ENCODE data around the gene CHODL. TPM values are rescaled to one million over a fixed set of nuclear protein-coding genes. Genes with fewer than 3 reads are reported as not detected.

CHODL gene
- total RNA-seq, 1 donor from 2014 or later = 0.98 TPM

DNA sequence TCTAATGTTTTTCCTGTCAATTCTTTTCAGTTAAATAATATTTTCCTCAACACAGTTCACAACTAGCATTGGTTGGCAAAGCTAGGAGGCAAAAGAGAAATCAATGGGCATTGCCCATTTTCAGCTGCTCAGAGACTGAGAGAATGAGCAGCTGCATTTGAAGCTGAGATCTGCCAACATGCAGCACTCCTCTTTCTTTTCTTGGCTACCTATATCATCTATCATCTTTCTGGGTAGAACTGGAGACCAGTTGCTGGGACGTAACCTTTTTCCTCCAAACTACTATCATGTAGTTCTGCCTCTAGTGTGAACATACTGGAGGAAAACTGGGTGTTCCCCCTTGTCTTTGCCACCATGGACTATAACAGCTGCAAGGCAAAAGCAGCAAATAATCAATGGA lies 22.9 kb downstream of the CHODL start:
- TF ChIP-seq, protein P1, sequence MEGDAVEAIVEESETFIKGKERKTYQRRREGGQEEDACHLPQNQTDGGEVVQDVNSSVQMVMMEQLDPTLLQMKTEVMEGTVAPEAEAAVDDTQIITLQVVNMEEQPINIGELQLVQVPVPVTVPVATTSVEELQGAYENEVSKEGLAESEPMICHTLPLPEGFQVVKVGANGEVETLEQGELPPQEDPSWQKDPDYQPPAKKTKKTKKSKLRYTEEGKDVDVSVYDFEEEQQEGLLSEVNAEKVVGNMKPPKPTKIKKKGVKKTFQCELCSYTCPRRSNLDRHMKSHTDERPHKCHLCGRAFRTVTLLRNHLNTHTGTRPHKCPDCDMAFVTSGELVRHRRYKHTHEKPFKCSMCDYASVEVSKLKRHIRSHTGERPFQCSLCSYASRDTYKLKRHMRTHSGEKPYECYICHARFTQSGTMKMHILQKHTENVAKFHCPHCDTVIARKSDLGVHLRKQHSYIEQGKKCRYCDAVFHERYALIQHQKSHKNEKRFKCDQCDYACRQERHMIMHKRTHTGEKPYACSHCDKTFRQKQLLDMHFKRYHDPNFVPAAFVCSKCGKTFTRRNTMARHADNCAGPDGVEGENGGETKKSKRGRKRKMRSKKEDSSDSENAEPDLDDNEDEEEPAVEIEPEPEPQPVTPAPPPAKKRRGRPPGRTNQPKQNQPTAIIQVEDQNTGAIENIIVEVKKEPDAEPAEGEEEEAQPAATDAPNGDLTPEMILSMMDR (conservative IDR thresholded peaks at IDR 0.05) = no peak
- no peak for DNase-seq (ENCODE audit: low read depth, low spot score)
- Mint-ChIP-seq H3K4me3 (no peak overlapping the region), H3K27ac (ENCODE audit: unreplicated experiment) (no peak overlapping the region), H3K27me3 (ENCODE audit: low read depth) (no peaks in the 10 kb centered on the region), H3K9me3 (peaks cover 3% of the 10 kb centered on the region), H3K36me3 (ENCODE audit: low read depth) (no peaks in the 10 kb centered on the region), H3K4me1 (no peaks in the 10 kb centered on the region)

DNA sequence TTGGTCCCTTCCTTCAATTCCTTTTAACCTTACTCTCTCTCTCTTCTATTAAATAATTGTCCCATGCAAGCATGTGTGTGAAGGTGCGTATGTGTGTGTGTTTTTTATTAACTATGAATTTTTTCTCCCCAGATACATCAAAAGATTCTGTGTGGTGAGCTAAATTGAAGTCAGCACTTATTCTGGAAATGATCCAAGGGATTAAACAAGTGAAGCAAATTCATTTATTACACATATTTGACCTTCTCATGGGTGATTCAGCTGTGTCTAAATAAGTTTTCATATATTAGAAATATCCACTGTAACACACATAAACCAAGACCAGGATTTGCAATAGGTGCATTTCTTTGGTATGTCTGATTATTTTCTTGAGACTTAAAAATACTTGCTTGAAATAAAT lies 24.3 kb downstream of the CHODL start:
- peaks cover 3% of the 10 kb centered on the region for H3K9me3 Mint-ChIP-seq
- no peak overlapping the region for H3K4me3 Mint-ChIP-seq
- TF ChIP-seq, protein P1 (conservative IDR thresholded peaks at IDR 0.05) = no peak
- H3K27ac Mint-ChIP-seq (ENCODE audit: unreplicated experiment) = no peak overlapping the region
- no peaks in the 10 kb centered on the region for H3K27me3 Mint-ChIP-seq (ENCODE audit: low read depth)
- H3K36me3 Mint-ChIP-seq (ENCODE audit: low read depth) = no peaks in the 10 kb centered on the region
- no peak for DNase-seq (ENCODE audit: low read depth, low spot score)
- H3K4me1 Mint-ChIP-seq = no peaks in the 10 kb centered on the region

DNA sequence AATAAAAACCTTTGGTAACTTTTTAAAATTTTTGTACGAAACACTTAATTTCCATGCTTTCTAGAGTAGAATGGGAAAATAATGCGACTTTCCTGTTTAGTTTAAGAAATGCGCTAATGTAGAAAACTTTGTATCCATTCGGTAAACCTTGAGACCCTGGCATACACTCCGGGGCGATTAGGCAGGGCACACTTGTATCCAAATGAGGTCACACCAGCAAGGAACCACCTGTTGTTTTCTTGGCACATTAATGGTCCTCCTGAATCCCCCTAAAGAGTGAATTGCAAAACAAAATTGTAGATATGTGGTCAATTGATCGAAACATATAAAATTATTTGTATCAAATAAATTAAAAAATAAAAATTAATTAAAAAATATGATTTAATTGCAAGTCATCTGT lies 25.2 kb downstream of the CHODL start:
- H3K9me3 Mint-ChIP-seq = peaks cover 3% of the 10 kb centered on the region
- TF ChIP-seq, protein P1 (conservative IDR thresholded peaks at IDR 0.05) = no peak
- H3K4me1 Mint-ChIP-seq = no peaks in the 10 kb centered on the region
- no peak overlapping the region for H3K27ac Mint-ChIP-seq (ENCODE audit: unreplicated experiment)
- DNase-seq (ENCODE audit: low read depth, low spot score) = no peak
- H3K4me3 Mint-ChIP-seq = no peak overlapping the region
- no peaks in the 10 kb centered on the region for H3K36me3 Mint-ChIP-seq (ENCODE audit: low read depth)
- H3K27me3 Mint-ChIP-seq (ENCODE audit: low read depth) = no peaks in the 10 kb centered on the region

DNA sequence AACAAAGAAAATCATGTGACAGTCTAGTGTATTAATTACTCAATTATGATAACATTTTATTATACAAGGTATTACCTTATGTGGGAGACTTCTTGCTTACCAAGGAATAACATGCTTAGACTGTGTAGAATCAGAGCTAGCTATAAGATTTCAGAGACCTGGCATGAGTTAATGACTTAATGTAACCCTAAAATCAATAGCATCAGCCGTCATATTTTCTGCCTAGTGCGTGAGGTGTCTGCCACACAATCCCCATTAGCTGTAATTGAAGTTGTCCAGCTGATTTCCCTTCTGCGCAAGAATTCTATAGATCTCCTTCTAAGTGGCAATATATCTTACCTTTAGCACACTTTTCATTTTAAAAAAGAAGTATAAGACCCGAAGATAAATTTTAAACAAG lies 28.8 kb downstream of the CHODL start:
- Mint-ChIP-seq H3K9me3 (peaks cover 3% of the 10 kb centered on the region), H3K36me3 (ENCODE audit: low read depth) (no peaks in the 10 kb centered on the region), H3K4me1 (no peaks in the 10 kb centered on the region), H3K4me3 (no peak overlapping the region), H3K27ac (ENCODE audit: unreplicated experiment) (no peak overlapping the region), H3K27me3 (ENCODE audit: low read depth) (no peaks in the 10 kb centered on the region)
- TF ChIP-seq, protein P1 (conservative IDR thresholded peaks at IDR 0.05) = no peak
- no peak for DNase-seq (ENCODE audit: low read depth, low spot score)

DNA sequence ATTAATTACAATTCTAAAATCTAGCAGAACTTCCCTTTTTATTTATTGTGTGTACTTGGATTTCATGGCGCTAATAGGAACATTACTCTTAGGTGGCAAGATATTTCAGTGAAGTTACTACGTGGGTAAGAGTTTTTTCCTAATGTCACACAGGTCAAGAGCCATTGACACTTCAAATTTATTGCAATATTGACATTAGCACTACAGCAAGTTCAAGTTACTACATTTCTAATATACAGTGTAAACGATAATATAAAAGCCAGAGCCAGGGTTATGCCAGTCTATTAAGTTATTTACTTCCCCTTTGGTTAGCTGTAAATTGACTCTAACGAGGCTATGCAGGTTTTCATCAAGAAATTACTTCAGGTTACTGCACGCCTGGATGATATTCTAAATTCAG lies 29.7 kb downstream of the CHODL start:
- Mint-ChIP-seq H3K4me3 (no peak overlapping the region), H3K9me3 (no peaks in the 10 kb centered on the region), H3K27ac (ENCODE audit: unreplicated experiment) (no peak overlapping the region), H3K4me1 (no peaks in the 10 kb centered on the region), H3K27me3 (ENCODE audit: low read depth) (no peaks in the 10 kb centered on the region), H3K36me3 (ENCODE audit: low read depth) (no peaks in the 10 kb centered on the region)
- TF ChIP-seq, protein P1 (conservative IDR thresholded peaks at IDR 0.05) = no peak
- no peak for DNase-seq (ENCODE audit: low read depth, low spot score)

DNA sequence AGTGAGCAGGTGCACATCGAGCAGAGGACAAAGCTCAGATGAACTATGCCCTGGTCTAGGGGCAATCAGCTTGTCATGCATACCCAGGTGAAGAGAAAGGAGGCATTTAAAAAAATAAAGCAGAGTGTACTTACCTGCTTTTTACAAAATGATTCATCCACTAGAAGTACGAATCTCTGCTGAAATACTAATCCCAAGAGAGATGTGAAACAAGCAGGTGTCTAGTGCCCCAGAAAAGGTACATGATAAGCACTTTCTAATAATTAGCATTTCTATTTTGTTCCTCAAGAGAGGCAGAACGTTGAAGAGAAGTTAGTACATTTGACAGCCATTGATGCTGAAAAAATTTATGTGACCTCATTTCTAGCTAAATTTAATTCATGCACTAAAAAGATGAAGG lies 31.1 kb downstream of the CHODL start:
- H3K36me3 Mint-ChIP-seq (ENCODE audit: low read depth) = no peaks in the 10 kb centered on the region
- TF ChIP-seq, protein P1 (conservative IDR thresholded peaks at IDR 0.05) = no peak
- no peak overlapping the region for H3K27ac Mint-ChIP-seq (ENCODE audit: unreplicated experiment)
- DNase-seq (ENCODE audit: low read depth, low spot score) = no peak
- H3K27me3 Mint-ChIP-seq (ENCODE audit: low read depth) = no peaks in the 10 kb centered on the region
- H3K9me3 Mint-ChIP-seq = peaks cover 2% of the 10 kb centered on the region
- H3K4me1 Mint-ChIP-seq = no peaks in the 10 kb centered on the region
- no peak overlapping the region for H3K4me3 Mint-ChIP-seq

Data from neural crest cell (in vitro differentiated cells).